ENCODE measurements around the gene ARFGAP2. TPM values are rescaled to one million over a fixed set of nuclear protein-coding genes. Genes with fewer than 3 reads are reported as not detected.

Gene ARFGAP2
- total RNA-seq, 1 donor from 2014 or later = 110 TPM

DNA sequence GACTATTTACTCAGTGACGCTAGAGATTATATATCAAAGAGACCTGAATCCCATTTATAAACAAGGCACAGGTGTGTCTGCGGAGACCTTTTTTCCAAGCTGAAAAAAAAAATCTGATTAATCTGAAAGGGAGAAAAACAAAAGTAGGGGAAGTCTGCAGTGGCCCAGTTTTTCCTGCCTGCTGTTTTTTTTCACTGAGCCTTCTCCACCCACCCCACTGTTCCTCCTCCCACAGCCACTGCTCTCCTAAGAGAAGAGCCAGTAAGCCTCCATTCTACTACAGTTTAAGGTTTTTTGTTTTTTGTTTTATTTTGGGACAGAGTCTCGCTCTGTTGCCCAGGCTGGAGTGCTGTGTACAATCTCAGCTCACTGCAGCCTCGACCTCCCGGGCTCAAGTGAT is 18.4 kb downstream of the ARFGAP2 start:
- Mint-ChIP-seq H3K27ac (ENCODE audit: unreplicated experiment) (no peak overlapping the region), H3K9me3 (no peaks in the 10 kb centered on the region), H3K36me3 (ENCODE audit: low read depth) (no peaks in the 10 kb centered on the region)

DNA sequence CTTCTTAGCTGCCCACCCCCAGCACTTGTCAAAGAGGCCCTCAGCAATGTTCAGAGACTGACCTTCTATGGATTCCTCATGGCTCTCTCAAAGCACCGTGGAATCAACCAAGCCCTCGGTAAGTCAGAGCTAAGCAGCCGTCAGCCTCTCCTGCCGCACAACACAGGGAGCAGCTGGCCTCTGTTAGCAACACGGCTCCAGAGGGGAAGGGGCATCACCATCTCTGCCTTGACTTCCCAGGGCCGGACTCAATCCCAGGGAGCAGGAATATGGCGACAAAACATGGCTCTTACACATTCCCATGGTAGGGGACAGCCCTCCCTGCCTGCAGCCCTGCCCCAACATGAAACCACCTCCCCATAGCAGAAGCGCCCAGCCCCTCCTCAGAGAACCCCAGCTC is 18.9 kb downstream of the ARFGAP2 start:
- TF ChIP-seq, protein P1, sequence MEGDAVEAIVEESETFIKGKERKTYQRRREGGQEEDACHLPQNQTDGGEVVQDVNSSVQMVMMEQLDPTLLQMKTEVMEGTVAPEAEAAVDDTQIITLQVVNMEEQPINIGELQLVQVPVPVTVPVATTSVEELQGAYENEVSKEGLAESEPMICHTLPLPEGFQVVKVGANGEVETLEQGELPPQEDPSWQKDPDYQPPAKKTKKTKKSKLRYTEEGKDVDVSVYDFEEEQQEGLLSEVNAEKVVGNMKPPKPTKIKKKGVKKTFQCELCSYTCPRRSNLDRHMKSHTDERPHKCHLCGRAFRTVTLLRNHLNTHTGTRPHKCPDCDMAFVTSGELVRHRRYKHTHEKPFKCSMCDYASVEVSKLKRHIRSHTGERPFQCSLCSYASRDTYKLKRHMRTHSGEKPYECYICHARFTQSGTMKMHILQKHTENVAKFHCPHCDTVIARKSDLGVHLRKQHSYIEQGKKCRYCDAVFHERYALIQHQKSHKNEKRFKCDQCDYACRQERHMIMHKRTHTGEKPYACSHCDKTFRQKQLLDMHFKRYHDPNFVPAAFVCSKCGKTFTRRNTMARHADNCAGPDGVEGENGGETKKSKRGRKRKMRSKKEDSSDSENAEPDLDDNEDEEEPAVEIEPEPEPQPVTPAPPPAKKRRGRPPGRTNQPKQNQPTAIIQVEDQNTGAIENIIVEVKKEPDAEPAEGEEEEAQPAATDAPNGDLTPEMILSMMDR (conservative IDR thresholded peaks at IDR 0.05) = no peak
- Mint-ChIP-seq H3K9me3 (no peaks in the 10 kb centered on the region), H3K4me1 (peaks cover 11% of the 10 kb centered on the region), H3K36me3 (ENCODE audit: low read depth) (no peaks in the 10 kb centered on the region), H3K4me3 (peak overlapping the region; percentile 59), H3K27me3 (ENCODE audit: low read depth) (peaks cover 6% of the 10 kb centered on the region), H3K27ac (ENCODE audit: unreplicated experiment) (no peak overlapping the region)
- DNase-seq (ENCODE audit: low read depth, low spot score) = no peak

More for the DNA sequence above, 18.4 kb downstream of the ARFGAP2 start:
- H3K4me3 Mint-ChIP-seq = peak overlapping the region; percentile 59
- peaks cover 6% of the 10 kb centered on the region for H3K27me3 Mint-ChIP-seq (ENCODE audit: low read depth)
- peaks cover 7% of the 10 kb centered on the region for H3K4me1 Mint-ChIP-seq
- DNase-seq (ENCODE audit: low read depth, low spot score) = no peak
- TF ChIP-seq, protein P1 (conservative IDR thresholded peaks at IDR 0.05) = no peak

DNA sequence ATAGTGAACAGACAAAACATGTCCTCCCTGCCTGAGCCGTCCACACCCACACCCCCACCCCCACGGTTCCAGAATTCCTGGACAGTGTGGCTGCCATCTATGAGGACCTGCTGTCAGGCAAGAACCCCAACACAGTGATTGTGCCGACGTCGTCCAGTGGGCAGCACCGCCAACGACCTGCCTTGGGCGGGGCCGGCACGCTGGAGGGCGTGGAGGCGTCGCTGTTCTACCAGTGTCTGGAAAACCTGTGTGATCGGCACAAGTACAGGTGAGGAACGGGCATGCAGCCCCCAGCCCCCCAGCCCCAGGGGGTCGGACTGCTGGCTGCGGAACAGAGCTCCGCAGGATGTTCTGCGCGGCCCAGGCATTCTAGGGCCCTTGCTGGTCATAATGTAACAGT is 19.7 kb downstream of the ARFGAP2 start:
- peaks cover 5% of the 10 kb centered on the region for H3K27me3 Mint-ChIP-seq (ENCODE audit: low read depth)
- TF ChIP-seq, protein P1 (conservative IDR thresholded peaks at IDR 0.05) = no peak
- H3K36me3 Mint-ChIP-seq (ENCODE audit: low read depth) = no peaks in the 10 kb centered on the region
- H3K4me1 Mint-ChIP-seq = peaks cover 11% of the 10 kb centered on the region
- no peak for DNase-seq (ENCODE audit: low read depth, low spot score)
- no peak overlapping the region for H3K4me3 Mint-ChIP-seq
- no peaks in the 10 kb centered on the region for H3K9me3 Mint-ChIP-seq
- no peak overlapping the region for H3K27ac Mint-ChIP-seq (ENCODE audit: unreplicated experiment)

DNA sequence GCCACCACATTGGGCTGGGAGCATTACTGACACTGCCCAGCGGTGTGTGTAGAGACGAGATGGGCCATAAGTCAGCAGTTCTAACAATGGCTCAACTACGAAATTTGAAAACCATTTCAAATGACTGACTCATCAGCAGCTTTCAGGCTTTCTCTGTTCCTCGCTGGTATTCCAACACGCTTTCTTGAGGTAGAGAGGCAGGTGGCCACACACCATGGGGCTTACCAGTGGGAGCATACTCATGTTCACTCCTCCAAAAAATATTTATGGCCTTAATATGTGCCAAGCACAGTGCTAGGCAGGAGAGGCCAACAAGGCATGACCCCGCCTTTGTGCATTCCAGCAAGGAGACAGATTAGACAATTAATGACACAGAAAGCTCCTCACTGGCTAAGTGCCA is 20.3 kb downstream of the ARFGAP2 start:
- H3K27ac Mint-ChIP-seq (ENCODE audit: unreplicated experiment) = no peak overlapping the region
- H3K4me1 Mint-ChIP-seq = peaks cover 11% of the 10 kb centered on the region
- H3K36me3 Mint-ChIP-seq (ENCODE audit: low read depth) = no peaks in the 10 kb centered on the region
- H3K27me3 Mint-ChIP-seq (ENCODE audit: low read depth) = peaks cover 3% of the 10 kb centered on the region
- H3K4me3 Mint-ChIP-seq = no peak overlapping the region
- H3K9me3 Mint-ChIP-seq = no peaks in the 10 kb centered on the region
- TF ChIP-seq, protein P1 (conservative IDR thresholded peaks at IDR 0.05) = no peak
- no peak for DNase-seq (ENCODE audit: low read depth, low spot score)

DNA sequence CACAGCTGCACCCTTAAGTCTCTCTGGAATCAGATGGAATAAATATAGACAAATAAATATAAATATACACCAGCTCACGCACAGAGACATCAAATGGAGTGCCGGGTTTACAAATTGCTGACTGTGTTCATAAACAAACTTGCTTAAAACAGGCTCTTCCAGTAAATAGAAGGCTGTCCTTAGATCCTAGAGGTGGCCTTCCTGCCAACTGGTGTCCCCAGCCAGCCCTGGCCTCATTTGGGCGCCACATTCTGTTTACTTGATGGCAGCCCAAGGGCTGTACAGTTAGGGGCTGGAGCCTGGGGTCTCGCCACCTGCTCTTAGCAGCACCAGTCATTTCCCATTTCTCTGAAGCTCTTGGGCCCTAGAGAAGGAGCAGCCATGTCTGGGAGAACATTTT is 20.8 kb downstream of the ARFGAP2 start:
- TF ChIP-seq, protein P1 (conservative IDR thresholded peaks at IDR 0.05) = no peak
- peaks cover 11% of the 10 kb centered on the region for H3K4me1 Mint-ChIP-seq
- H3K27me3 Mint-ChIP-seq (ENCODE audit: low read depth) = peaks cover under 1% of the 10 kb centered on the region
- H3K9me3 Mint-ChIP-seq = no peaks in the 10 kb centered on the region
- no peaks in the 10 kb centered on the region for H3K36me3 Mint-ChIP-seq (ENCODE audit: low read depth)
- no peak overlapping the region for H3K4me3 Mint-ChIP-seq
- no peak overlapping the region for H3K27ac Mint-ChIP-seq (ENCODE audit: unreplicated experiment)
- no peak for DNase-seq (ENCODE audit: low read depth, low spot score)
